ENCODE results near the gene H3-3A. TPM values are rescaled to one million over a fixed set of nuclear protein-coding genes. Genes with fewer than 3 reads are reported as not detected.

Gene H3-3A
- total and polyA plus RNA-seq, 2 of the 8 experiments (the other 6 are each of a cell fraction or from before 2014, with no cell fraction given) = 1,157 to 1,223 TPM

DNA sequence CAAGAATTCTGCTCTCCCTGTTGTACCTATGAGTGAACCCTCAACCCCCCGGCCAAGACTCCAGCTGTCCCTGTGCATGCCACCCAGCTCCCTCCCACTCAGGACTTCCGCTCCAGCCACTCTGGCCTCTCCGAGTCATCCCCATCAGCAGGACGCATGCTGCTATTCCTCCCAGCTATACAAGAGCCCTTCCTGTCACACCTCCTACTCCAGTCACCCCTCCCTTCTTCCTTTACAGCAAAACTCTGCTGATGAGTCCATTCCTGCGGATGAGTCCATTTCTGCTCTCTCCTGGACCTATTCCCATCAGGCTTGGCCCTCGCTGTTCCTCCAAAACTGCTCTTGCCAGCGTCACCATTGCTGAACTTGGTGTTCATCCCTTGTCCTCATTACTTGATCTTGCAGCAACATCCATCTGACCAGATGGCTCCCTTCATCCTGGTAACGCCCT, 42.2 kb downstream of the H3-3A start (continued):
- no peak for TF ChIP-seq POLR2AphosphoS5 (IDR thresholded peaks at IDR 0.05; ENCODE audit: low read depth, low read length)

Data from H1 (cell line).